LNCaP clone FGC (cell line): Measurements from ENCODE around the gene S100A14.

Source experiments
- DNase-seq: peaks from one replicate; pipeline ENCODE4 v3.0.0-alpha.2; 2011; ENCODE audit warnings: low read depth
- H3K4me3 ChIP-seq: 2 replicates; pipeline ENCODE4 v1.5.1; 2011; ENCODE audit warnings: mild to moderate bottlenecking, low read depth, low read length, control low read depth
- CTCF ChIP-seq: IDR thresholded peaks from 2 replicates; pipeline ENCODE4 v1.5.1; 2012; ENCODE audit warnings: mild to moderate bottlenecking; ENCODE audit not compliant: control insufficient read depth, insufficient read depth; ENCODE audit errors: extremely low read depth

The S100A14 gene

DNA sequence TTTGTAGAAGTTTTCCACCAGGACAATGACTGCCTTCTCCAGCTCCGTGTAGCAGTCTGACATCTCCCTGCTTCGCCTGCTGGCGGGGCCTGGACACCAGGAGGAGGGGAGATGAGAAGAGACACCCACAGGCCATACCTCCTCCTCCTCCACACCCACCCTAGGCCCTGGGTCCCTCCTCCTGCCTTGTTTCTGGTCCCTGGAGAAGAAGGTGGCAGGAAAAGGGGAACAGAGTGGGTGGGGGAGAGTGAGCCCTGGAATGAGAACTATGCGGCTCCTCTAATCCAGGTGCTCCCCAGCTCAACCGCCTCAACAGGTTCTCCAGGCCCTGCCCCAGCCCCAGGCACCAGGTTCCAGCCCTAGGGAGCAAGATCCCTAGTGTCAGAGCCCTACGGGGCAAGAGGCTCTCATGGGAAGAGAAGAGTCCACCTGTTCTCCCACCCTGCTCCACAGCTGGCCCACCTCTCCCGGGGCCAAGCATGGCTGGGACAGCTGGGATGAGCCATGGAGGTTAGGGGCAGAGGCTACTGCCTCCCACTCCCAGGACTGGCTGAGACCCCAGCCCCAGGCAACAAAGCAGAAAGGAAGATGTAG is 7.9 kb downstream of the S100A14 start:
- no peak for DNase-seq
- TF ChIP-seq CTCF = no peak
- no peak overlapping the region for H3K4me3 ChIP-seq

DNA sequence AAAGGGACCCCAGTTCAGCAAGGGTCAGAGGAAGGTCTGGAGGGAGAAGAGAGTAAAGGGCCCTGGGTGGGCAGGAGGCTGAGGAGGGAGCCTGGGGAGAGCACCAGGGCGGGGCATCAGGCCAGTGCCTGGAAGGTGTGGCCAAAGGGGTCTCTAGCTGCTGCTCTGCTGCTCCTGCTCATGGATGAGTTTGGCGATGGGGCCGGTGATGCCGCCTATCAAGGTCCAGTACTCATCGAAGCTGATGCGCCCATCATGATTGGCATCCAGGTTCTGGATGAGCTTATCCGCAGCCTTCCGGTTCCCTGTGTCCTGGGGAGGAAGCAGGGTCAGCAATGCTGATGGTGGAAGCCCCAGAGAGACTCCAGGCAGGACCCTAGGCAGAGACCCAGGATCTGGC is 8.7 kb downstream of the S100A14 start:
- DNase-seq = no peak
- no peak for TF ChIP-seq CTCF
- no peak overlapping the region for H3K4me3 ChIP-seq

DNA sequence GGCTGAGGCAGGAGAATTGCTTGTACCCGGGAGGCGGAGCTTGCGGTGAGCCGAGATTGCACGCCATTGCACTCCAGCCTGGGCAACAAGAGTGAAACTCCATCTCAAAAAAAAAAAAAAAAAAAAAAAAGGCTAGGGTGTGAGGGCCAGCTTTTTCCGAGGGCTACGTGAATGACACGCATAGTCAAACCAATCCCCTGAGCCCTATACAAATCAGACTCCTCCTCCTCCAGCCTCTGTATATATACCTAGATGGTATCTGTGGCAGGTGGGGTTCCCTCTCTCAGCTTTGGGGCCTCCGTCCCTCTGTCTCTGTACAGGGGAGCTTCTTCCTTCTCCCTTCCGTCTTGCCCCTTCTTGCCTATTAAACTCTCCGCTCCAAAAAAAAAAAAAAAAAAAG is 9.9 kb downstream of the S100A14 start:
- DNase-seq = no peak
- TF ChIP-seq CTCF = no peak
- H3K4me3 ChIP-seq = no peak overlapping the region

DNA sequence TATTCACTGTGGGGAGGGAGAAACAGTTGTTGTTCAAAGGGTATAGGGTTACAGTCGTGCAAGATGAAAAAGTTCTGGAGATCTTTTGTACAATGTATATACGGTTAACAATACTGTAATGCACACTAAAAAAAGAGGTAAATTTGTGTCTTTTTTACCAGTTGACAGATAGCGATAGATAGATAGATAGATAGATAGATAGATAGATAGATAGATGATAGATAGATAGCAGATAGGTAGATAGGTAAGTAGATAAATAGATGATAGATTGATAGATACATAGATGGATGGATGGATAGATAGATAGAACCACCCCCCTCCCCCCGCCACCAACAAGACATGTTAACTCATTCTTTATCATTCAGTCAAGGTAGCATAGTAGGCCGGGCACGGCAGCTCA is 13.4 kb downstream of the S100A14 start:
- no peak overlapping the region for H3K4me3 ChIP-seq
- no peak for DNase-seq
- TF ChIP-seq CTCF = no peak

DNA sequence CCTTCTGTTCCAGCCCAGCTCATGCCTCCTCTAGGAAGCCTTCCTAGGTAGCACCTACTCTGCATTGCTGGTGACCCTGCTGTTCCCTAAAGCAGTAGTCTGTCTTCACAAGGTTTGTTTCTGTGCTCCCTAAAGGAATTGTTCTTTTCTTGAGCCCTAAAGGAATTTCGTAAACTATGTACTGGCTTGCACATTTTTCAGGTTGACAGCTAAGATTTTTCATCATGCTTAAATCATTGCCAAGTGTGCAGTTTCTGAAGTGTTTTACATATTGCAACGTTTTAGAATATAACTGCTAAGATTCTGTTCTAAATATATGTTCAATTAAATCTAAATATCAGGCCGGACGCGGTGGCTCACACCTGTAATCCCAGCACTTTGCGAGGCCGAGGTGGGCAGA is 16.3 kb downstream of the S100A14 start:
- TF ChIP-seq CTCF = no peak

DNA sequence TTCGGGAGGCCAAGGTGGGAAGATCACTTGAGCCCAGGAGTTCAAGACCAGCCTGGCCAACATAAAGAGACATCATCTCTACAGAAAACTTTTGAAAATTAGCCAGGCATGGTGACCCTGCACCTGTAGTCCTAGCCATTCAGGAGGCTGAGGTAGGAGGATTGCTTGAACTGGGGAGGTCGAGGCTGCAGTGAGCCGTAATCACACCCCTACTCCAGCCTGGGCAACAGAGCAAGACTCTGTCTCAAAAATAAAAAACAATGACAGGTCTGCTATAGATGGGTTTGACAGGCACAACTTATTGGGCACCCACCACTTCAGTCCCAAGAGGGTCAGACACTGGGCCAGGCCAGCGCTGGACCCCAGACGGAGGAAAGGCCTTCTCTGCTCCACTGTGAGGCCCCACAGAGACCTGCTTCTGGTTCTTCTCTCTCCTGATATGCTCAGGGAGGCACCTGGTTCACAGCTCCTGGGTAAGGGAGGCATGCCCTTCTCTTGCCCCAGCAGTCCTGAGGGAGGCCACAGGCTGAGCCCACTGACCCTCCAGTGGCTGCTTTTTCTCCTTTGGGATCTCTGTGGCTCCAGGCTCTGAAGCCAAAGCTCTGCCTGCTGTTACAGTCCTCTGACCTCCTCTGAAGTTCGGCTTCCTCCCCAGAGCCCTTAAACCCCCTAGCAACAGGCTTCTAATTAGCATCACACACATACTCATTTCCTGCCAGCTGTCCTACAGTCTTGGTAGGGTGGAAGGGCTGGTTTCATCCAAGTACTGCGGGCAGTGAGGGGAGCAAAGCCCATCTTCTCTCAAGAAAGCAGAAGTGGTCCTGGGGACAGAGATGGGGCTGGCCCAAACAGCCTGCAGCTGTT is 17.6 kb downstream of the S100A14 start:
- H3K4me3 ChIP-seq = no peak overlapping the region
- DNase-seq = no peak
- TF ChIP-seq CTCF = no peak

More for the DNA sequence above, 16.3 kb downstream of the S100A14 start:
- no peak overlapping the region for H3K4me3 ChIP-seq
- no peak for DNase-seq
